Parathyroid adenoma (tissue), 2 donors: ENCODE results near the gene PSMC5.
"Not testable (repeated sequence)": the region's sequence is repeated elsewhere in the genome, so short reads cannot be mapped to it uniquely, and the experiment has no call there.

Experiments
- H2AFZ ChIP-seq: fragments of 300-600 bp; sonication (generic); one replicate; pipeline ENCODE4 v1.7.0; 2017; ENCODE audit warnings: antibody characterized with exemption, mild to moderate bottlenecking
- H3K27ac ChIP-seq: fragments of 300-600 bp; sonication (generic); one replicate; pipeline ENCODE4 v1.7.0; 2017
- H3K27me3 ChIP-seq: fragments of 300-600 bp; sonication (generic); one replicate; pipeline ENCODE4 v1.7.0; 2017; ENCODE audit warnings: low read length; ENCODE audit not compliant: control insufficient read depth, insufficient read depth
- H3K36me3 ChIP-seq: fragments of 300-600 bp; sonication (generic); one replicate; pipeline ENCODE4 v1.7.0; 2017; ENCODE audit warnings: low read length; ENCODE audit not compliant: control insufficient read depth, insufficient read depth
- H3K4me1 ChIP-seq: fragments of 300-600 bp; sonication (generic); one replicate; pipeline ENCODE4 v1.7.0; 2017; ENCODE audit warnings: control low read depth
- H3K4me2 ChIP-seq: fragments of 300-600 bp; sonication (generic); one replicate; pipeline ENCODE4 v1.7.0; 2017; ENCODE audit warnings: low read length
- H3K4me3 ChIP-seq: fragments of 300-600 bp; sonication (generic); one replicate; pipeline ENCODE4 v1.7.0; 2017; ENCODE audit warnings: low read depth, low read length
- H3K79me2 ChIP-seq: fragments of 300-600 bp; sonication (generic); one replicate; pipeline ENCODE4 v1.7.0; 2017; ENCODE audit warnings: control low read depth
- H3K9ac ChIP-seq: fragments of 300-600 bp; sonication (generic); one replicate; pipeline ENCODE4 v1.7.0; 2017; ENCODE audit warnings: mild to moderate bottlenecking
- H3K9me3 ChIP-seq: fragments of 300-600 bp; sonication (generic); one replicate; pipeline ENCODE4 v1.7.0; 2017; ENCODE audit warnings: low read length; ENCODE audit not compliant: control insufficient read depth
- TF ChIP-seq, protein P1 (sequence below): fragments of 300-600 bp; sonication (generic); IDR thresholded peaks from one replicate; pipeline ENCODE4 v1.7.0; 2017; ENCODE audit warnings: antibody characterized with exemption, mild to moderate bottlenecking
- donor health status: primary hyperparathyroidism.

The PSMC5 gene

DNA sequence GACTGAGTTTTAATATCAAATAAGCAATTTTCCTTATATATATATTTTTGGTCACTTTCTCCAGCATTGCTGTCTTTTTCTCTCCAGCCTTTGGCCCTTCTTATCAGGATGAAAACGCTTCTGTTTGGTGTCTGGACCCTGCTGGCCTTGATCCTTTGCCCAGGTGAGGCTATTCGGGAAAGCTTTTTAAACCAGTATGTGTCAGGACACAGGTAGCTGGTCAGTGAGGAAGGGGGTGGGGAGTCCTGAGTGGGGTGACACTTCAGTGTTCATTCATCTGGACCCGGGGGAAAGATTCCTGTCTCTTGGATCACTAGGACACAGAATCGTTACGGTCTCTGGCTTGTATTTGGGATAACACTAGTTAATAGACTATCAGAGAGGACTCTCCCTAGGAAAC, 27.5 kb downstream of the PSMC5 start:
- no peak overlapping the region for H3K4me3 ChIP-seq
- no peak overlapping the region for H2AFZ ChIP-seq
- H3K9ac ChIP-seq: no peak overlapping the region
- H3K79me2 ChIP-seq: no peaks in the 10 kb centered on the region
- H3K4me2 ChIP-seq: no peak overlapping the region
- no peaks in the 10 kb centered on the region for H3K9me3 ChIP-seq
- no peaks in the 10 kb centered on the region for H3K27me3 ChIP-seq
- H3K27ac ChIP-seq: no peak overlapping the region
- H3K4me1 ChIP-seq: peaks cover 3% of the 10 kb centered on the region
- TF ChIP-seq, protein P1, sequence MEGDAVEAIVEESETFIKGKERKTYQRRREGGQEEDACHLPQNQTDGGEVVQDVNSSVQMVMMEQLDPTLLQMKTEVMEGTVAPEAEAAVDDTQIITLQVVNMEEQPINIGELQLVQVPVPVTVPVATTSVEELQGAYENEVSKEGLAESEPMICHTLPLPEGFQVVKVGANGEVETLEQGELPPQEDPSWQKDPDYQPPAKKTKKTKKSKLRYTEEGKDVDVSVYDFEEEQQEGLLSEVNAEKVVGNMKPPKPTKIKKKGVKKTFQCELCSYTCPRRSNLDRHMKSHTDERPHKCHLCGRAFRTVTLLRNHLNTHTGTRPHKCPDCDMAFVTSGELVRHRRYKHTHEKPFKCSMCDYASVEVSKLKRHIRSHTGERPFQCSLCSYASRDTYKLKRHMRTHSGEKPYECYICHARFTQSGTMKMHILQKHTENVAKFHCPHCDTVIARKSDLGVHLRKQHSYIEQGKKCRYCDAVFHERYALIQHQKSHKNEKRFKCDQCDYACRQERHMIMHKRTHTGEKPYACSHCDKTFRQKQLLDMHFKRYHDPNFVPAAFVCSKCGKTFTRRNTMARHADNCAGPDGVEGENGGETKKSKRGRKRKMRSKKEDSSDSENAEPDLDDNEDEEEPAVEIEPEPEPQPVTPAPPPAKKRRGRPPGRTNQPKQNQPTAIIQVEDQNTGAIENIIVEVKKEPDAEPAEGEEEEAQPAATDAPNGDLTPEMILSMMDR: no peak
- H3K36me3 ChIP-seq: no peaks in the 10 kb centered on the region

DNA sequence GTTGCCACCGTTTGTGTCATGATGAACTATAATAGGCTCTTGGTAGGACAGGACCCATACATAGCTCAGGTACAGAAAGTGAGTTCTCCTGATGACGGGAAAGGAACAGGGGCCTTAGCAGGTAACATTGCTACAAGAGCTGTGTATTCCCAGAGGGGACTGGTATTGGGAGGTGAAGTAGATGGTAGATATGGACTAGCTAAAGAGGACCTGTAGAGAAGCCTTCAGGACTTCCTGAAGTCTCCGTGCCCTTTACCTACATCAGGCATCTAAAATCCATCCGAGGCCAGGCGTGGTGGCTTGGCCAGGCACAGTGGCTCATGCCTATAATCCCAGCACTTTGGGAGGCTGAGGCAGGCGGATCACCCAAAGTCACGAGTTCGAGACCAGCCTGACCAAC, 28.0 kb downstream of the PSMC5 start:
- Histone ChIP-seq H3K4me2 (no peak overlapping the region), H3K27me3 (no peaks in the 10 kb centered on the region), H3K79me2 (no peaks in the 10 kb centered on the region), H3K9me3 (no peaks in the 10 kb centered on the region), H3K36me3 (no peaks in the 10 kb centered on the region), H3K4me1 (peaks cover 3% of the 10 kb centered on the region), H3K4me3 (no peak overlapping the region), H3K9ac (no peak overlapping the region), H2AFZ (no peak overlapping the region), H3K27ac (no peak overlapping the region)
- TF ChIP-seq, protein P1: no peak

GRCh38 chr17:63856425-63856824, 29.2 kb downstream of the PSMC5 start:
- not testable (repeated sequence) for H3K4me1 ChIP-seq, H3K79me2 ChIP-seq, H3K27ac ChIP-seq, H3K9ac ChIP-seq, H3K4me2 ChIP-seq, H3K27me3 ChIP-seq, H3K4me3 ChIP-seq, H2AFZ ChIP-seq, H3K36me3 ChIP-seq, H3K9me3 ChIP-seq

- no peak overlapping the region for H3K27ac ChIP-seq
- H3K79me2 ChIP-seq: no peaks in the 10 kb centered on the region
- H3K9ac ChIP-seq: no peak overlapping the region
- no peak overlapping the region for H3K4me3 ChIP-seq
- no peak overlapping the region for H2AFZ ChIP-seq
- H3K36me3 ChIP-seq: no peaks in the 10 kb centered on the region
- H3K9me3 ChIP-seq: no peaks in the 10 kb centered on the region
- H3K27me3 ChIP-seq: no peaks in the 10 kb centered on the region
- TF ChIP-seq, protein P1: no peak
- H3K4me1 ChIP-seq: no peaks in the 10 kb centered on the region
- no peak overlapping the region for H3K4me2 ChIP-seq
Measured at GRCh38 chr17:63859257-63859656, 32.0 kb downstream of the PSMC5 start.

DNA sequence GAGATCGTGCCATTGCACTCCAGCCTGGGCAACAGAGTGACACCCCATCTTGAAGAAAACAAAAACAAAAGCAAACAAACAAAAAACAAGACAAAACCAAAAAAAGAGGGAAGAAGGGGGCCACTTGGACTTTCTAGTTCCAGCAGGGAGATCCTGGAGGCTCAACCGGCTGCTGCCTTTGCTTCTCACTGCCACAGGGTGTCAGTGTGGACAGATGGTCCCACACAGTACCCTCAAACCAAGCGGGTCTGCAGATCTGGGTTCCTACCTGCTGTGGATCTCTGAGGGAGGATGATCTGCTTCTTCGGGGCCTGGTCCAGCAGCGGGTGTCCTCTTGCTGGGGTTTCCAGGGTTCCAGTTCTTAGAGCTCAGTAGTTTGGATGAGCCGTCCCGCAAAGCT, 39.4 kb downstream of the PSMC5 start:
- H3K79me2 ChIP-seq, H3K9me3 ChIP-seq, H3K9ac ChIP-seq, H3K27ac ChIP-seq, H2AFZ ChIP-seq, H3K4me3 ChIP-seq, H3K27me3 ChIP-seq, H3K4me2 ChIP-seq, H3K4me1 ChIP-seq, H3K36me3 ChIP-seq: not testable (repeated sequence)

GRCh38 chr17:63869491-63870291, 42.5 kb downstream of the PSMC5 start:
- H3K4me2 ChIP-seq, H3K9ac ChIP-seq, H3K27me3 ChIP-seq, H3K4me1 ChIP-seq, H3K79me2 ChIP-seq, H3K36me3 ChIP-seq, H2AFZ ChIP-seq, H3K9me3 ChIP-seq, H3K27ac ChIP-seq, H3K4me3 ChIP-seq: not testable (repeated sequence)

GRCh38 chr17:63870292-63870665, 43.0 kb downstream of the PSMC5 start:
- H3K4me2 ChIP-seq, H2AFZ ChIP-seq, H3K27ac ChIP-seq, H3K27me3 ChIP-seq, H3K9ac ChIP-seq, H3K36me3 ChIP-seq, H3K4me1 ChIP-seq, H3K4me3 ChIP-seq, H3K79me2 ChIP-seq, H3K9me3 ChIP-seq: not testable (repeated sequence)

DNA sequence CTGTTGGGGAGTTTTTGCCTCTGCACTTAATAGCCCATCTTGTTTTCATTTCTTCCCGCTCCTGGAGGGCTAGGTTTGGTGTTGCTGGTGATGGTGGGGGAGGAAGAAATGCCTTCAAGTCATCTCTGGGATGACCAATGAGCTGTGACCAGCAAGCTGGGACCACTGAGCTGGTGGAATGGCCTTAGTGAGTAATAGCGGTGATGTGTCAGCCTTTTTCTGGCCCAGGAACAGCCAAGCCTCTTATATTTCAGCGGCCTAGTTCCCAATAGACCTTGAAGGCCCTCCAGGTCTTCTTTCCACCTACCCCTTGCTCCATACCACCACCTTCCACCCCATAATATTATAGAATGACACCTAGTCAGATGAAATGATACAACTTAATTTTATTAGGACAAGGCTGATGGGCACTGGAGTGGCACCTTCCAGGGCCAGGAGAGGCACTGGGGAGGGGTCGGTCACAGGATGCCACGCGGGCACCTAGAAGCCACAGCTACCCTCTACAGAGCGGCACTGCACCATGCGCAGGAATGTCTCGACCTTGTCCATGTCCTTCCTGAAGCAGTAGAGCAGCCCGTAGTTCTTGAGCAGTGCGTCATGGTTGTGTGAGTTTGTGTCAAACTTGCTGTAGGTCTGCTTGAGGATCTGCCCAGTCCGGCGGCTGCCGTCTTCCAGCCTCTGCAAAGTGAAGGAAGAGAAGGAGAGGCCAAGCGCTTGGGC, 44.6 kb downstream of the PSMC5 start:
- H2AFZ ChIP-seq: peak overlapping the region; percentile 69

More for the DNA sequence above, 44.6 kb downstream of the PSMC5 start:
- H3K4me2 ChIP-seq, H3K4me1 ChIP-seq, H3K79me2 ChIP-seq, H3K36me3 ChIP-seq, H3K27me3 ChIP-seq, H3K9ac ChIP-seq, H3K9me3 ChIP-seq, H3K4me3 ChIP-seq: not testable (repeated sequence)
- H3K27ac ChIP-seq: peak overlapping the region; percentile 24
